Pancreas (tissue), 10 donors: Measurements from ENCODE around the gene RIMKLA. TPM values are rescaled to one million over a fixed set of nuclear protein-coding genes. Genes with fewer than 3 reads are reported as not detected.

ENCODE experiments used
- ATAC-seq, 4 donors: fragments of 200-7000 bp; cut with Tn5 transposase; one replicate each; pipeline versions ENCODE4 v1.8.0 to v1.9.1; 2020; ENCODE audit warnings: mild to moderate bottlenecking in 4 of 4, moderate library complexity in 4 of 4
- DNase-seq, 6 donors: peaks; one replicate each; pipeline ENCODE4 v3.0.0-alpha.2; 2020
- FAIRE-seq: peaks from 2 replicates; lab custom pipeline; 2012; peaks lifted over from hg19 to GRCh38; lab: Jason Lieb, UNC
- H3K27ac ChIP-seq, 4 donors: fragments of 200-600 bp; sonication (generic); 1 replicate in 3 of 4; 2 replicates in 1 of 4; pipeline versions ENCODE4 v1.5.0 to v1.8.0; 2020
- H3K27me3 ChIP-seq, 4 donors: fragments of 200-600 bp; one replicate each; pipeline ENCODE4 v1.8.0; 2021
- H3K36me3 ChIP-seq, 3 donors: fragments of 200-600 bp; sonication (generic) in 1 of 3; one replicate each; pipeline versions ENCODE4 v1.5.0 to v1.8.0; 2020 to 2021
- H3K4me1 ChIP-seq, 3 donors: fragments of 200-600 bp; one replicate each; pipeline ENCODE4 v1.8.0; 2021
- H3K4me3 ChIP-seq, 4 donors: fragments of 200-600 bp; sonication (generic) in 2 of 4; one replicate each; pipeline versions ENCODE4 v1.5.0 to v1.8.0; 2020 to 2021
- H3K9me3 ChIP-seq, 4 donors: fragments of 200-600 bp; one replicate each; pipeline ENCODE4 v1.8.0; 2021
- WGBS, 2 donors: extraction: QIAGEN DNeasy Blood & Tissue Kit; methylation state at CpG; one replicate each; pipeline ENCODE4 v1.1.7; 2013; 5-methylcytosine and 5-hydroxymethylcytosine counted together
- intact Hi-C, 3 donors: fragments of 100-400 bp; cut with DNase I; formaldehyde crosslinking; loops; one replicate each; pipeline versions ENCODE4 v1.11.1 to v1.14.2; 2022
- polyA plus RNA-seq, 2 donors: library from polyadenylated mRNA; stranded (reverse); fragments of 200-250 nt; gene quantifications; one replicate each; pipeline ENCODE4 v1.2.3, GENCODE V29; 2013
- total RNA-seq, 6 donors: library from RNA; stranded (reverse); fragmentation: NEBNext Ultra II Directional in 4 of 6; extraction: Animal tissue kit (Norgen Biotek cat#: 25700) in 4 of 6; gene quantifications; one replicate each; pipeline versions ENCODE4 v1.2.1 to v1.2.4, GENCODE V29; 2021 to 2023
- TF ChIP-seq, protein P1 (sequence below), 4 donors: fragments of 200-600 bp; sonication (generic) in 3 of 4; IDR thresholded peaks; one replicate each; pipeline versions ENCODE4 v1.5.0 to v1.8.0; 2021; ENCODE audit warnings: antibody characterized with exemption in 4 of 4
- donor health status: healthy with polysubstance abuse.
- donor health status: DM: no; HTN: no; CAD: no; lungs with moderate emphysema.
- donor health status: DM: no; HTN: no; CAD: no.
- donor health status: control.
- donor health status: control.
- donor health status: Bipolar disorder and iron deficiency.
- donor health status: DM: yes; HTN: yes; CAD: no.
- donor health status: DM: no; HTN: no; CAD: no.
- donor health status: DM: no; HTN: no; CAD: no.
- donor health status: DM: yes; HTN: yes; CAD: no.

RIMKLA gene
- total and polyA plus RNA-seq, 8 donors, result 0.27 to 2.6 (median 1.9) TPM

DNA sequence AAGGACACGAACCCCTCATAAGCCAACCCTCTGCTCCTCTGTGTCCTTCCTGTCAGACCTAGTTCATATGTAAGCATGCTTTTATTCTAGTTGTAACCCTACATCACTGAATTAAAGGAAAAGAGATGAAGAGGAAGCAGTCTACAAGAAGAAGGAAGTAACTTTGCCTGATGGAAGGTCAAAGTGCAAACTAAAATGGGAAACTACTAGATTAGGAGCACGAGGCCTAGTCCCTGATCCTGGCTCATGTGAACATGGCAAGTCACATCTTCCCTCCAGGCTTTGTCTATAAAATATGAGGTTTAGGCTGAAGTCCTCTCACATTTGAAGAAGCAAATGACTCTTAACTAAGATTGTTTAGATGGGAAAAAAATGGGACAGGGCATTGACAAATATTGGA is 62.1 kb downstream of the RIMKLA start:
- ATAC-seq (no peak), FAIRE-seq (no peak), DNase-seq (no peak)
- Histone ChIP-seq H3K27me3 (no peaks in the 10 kb centered on the region), H3K4me1 (no peaks in the 10 kb centered on the region), H3K4me3 (no peak overlapping the region), H3K27ac (no peak overlapping the region), H3K9me3 (no peaks in the 10 kb centered on the region), H3K36me3 (no peaks in the 10 kb centered on the region)
- 30% methylated on average over 2 of the region's 2 CpGs for WGBS, 2 donors
- TF ChIP-seq, protein P1, sequence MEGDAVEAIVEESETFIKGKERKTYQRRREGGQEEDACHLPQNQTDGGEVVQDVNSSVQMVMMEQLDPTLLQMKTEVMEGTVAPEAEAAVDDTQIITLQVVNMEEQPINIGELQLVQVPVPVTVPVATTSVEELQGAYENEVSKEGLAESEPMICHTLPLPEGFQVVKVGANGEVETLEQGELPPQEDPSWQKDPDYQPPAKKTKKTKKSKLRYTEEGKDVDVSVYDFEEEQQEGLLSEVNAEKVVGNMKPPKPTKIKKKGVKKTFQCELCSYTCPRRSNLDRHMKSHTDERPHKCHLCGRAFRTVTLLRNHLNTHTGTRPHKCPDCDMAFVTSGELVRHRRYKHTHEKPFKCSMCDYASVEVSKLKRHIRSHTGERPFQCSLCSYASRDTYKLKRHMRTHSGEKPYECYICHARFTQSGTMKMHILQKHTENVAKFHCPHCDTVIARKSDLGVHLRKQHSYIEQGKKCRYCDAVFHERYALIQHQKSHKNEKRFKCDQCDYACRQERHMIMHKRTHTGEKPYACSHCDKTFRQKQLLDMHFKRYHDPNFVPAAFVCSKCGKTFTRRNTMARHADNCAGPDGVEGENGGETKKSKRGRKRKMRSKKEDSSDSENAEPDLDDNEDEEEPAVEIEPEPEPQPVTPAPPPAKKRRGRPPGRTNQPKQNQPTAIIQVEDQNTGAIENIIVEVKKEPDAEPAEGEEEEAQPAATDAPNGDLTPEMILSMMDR (IDR thresholded peaks at IDR 0.05), result no peak
- intact Hi-C loops, result no loop called here

DNA sequence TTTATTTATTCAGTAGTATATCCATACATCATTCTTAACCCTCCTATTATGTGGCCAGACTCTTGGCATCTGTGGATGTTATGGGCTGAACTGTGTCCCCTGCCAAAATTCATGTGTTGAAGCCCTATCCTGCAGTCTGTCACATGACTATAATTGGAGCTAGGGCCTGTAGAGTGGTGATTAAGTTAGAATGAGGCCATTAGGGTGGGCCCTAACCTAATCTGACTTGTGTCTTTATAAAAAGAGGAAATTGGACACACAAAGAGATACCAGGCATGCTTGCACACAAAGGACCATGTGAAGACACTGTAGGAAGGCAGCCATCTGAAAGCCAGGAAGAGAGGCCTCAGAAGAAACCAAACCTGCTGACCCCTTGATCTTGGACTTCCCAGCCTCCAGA is 68.7 kb downstream of the RIMKLA start:
- TF ChIP-seq, protein P1 (IDR thresholded peaks at IDR 0.05), result no peak
- H3K4me1 ChIP-seq, result no peaks in the 10 kb centered on the region
- FAIRE-seq, result no peak
- no peaks in the 10 kb centered on the region for H3K9me3 ChIP-seq
- no peak overlapping the region for H3K4me3 ChIP-seq
- no peaks in the 10 kb centered on the region for H3K27me3 ChIP-seq
- no peak for ATAC-seq
- intact Hi-C loops, result no loop called here
- no peaks in the 10 kb centered on the region for H3K36me3 ChIP-seq
- H3K27ac ChIP-seq, result no peak overlapping the region
- no peak for DNase-seq

DNA sequence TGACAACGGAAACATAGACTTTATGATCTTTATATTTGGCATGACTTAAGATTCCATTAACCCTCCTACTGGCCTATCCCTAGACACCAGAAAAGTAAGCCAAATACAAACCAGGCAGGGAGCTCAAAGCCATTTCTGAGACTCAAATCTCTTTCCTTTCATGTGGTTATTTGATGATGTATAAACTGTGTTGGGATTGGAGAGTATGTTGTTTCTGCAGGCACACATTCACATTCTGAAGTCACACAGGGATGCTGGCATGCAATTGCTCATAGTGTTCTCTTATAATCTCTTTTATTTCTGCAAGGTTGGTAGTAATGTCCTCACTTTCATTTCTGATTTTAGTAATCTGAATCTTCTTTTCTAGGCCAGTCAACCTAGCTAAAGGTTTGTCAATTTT is 69.5 kb downstream of the RIMKLA start:
- H3K27ac ChIP-seq, result no peak overlapping the region
- no peaks in the 10 kb centered on the region for H3K27me3 ChIP-seq
- intact Hi-C loops, result loop anchor here in 1 of 3 donors (10.0 kb wide), 1 partner anchor 105 kb away; no protein-coding TSS in a partner anchor
- no peaks in the 10 kb centered on the region for H3K36me3 ChIP-seq
- DNase-seq (no peak), FAIRE-seq (no peak), ATAC-seq (no peak)
- TF ChIP-seq, protein P1 (IDR thresholded peaks at IDR 0.05), result no peak
- H3K4me1 ChIP-seq, result peaks cover 0 to 1% (median 0%) of the 10 kb centered on the region in 3 donors
- 92 to 96% methylated on average over 1 of the region's 1 CpG for WGBS, 2 donors
- H3K9me3 ChIP-seq, result no peaks in the 10 kb centered on the region
- no peak overlapping the region for H3K4me3 ChIP-seq

DNA sequence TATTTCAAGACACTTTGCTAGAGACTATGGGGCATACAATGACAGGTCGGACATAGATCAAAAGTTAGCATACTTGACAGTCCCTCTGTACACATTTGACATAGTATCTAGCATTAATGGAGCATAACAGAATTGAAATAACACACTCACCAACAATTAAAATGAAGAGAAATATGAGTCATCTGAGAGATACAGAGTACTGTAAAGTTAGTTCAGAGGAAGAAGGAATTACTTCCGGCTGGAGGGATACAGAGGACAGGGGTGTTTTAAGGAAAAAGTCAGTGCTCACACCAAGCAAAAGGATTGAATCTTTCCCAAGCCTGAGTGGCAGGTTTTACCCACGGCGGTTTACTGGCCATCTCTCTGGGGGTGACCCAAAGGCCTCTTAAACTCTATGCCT is 72.8 kb downstream of the RIMKLA start:
- no peak for ATAC-seq
- 88 to 91% methylated on average over 4 of the region's 4 CpGs for WGBS, 2 donors

DNA sequence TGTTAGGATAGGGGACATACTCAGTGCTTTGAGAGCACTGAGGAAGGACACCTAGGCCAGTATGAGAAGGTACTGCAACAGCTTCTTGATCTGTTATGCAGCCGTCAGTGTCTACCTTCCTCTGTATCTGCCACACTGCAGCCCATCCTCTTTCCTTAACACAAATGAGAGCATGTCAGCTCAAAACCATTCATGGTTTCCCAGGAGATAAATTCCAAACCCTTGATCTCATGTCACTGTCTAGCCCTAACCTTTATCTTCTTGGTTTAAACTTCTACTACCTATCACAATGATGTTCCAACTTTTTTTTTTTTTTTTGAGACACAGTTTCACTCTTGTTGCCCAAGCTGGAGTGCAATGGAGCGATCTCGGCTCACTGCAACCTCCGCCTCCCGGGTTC is 73.8 kb downstream of the RIMKLA start:
- TF ChIP-seq, protein P1 (IDR thresholded peaks at IDR 0.05), result no peak
- Histone ChIP-seq H3K9me3 (no peaks in the 10 kb centered on the region), H3K36me3 (no peaks in the 10 kb centered on the region), H3K4me3 (no peak overlapping the region), H3K27me3 (no peaks in the 10 kb centered on the region), H3K27ac (no peak overlapping the region), H3K4me1 (peaks cover 12 to 23% (median 13%) of the 10 kb centered on the region in 3 donors)
- intact Hi-C loops, result loop anchor here in 1 of 3 donors (10.0 kb wide), 1 partner anchor 110 kb away; no protein-coding TSS in a partner anchor
- FAIRE-seq, result no peak
- WGBS, 2 donors, result 88 to 95% methylated on average over 5 of the region's 5 CpGs
- DNase-seq, result no peak
- ATAC-seq, result no peak

More for the DNA sequence above, 72.8 kb downstream of the RIMKLA start:
- Histone ChIP-seq H3K27ac (no peak overlapping the region), H3K9me3 (no peaks in the 10 kb centered on the region), H3K27me3 (no peaks in the 10 kb centered on the region), H3K36me3 (no peaks in the 10 kb centered on the region), H3K4me1 (peaks cover 12 to 18% (median 12%) of the 10 kb centered on the region in 3 donors), H3K4me3 (no peak overlapping the region)
- TF ChIP-seq, protein P1 (IDR thresholded peaks at IDR 0.05), result no peak
- intact Hi-C loops, result loop anchor here in 1 of 3 donors (10.0 kb wide), 1 partner anchor 109 kb away; no protein-coding TSS in a partner anchor
- no peak for FAIRE-seq
- DNase-seq, result no peak
